Activated CD4-positive, alpha-beta T cell treated with anti-CD3 and anti-CD28 coated beads, Interleukin-2, amount 50 U/mL, for 1 hour (primary cell): Measurements from ENCODE around the gene GAPDH.

Source experiments
- DNase-seq: peaks from one replicate; pipeline ENCODE4 v3.0.0-alpha.2; 2020

GAPDH gene

GRCh38 chr12:6530576-6531260 lies 3.6 kb upstream of the GAPDH start:
- DNase-seq: no peak

GRCh38 chr12:6532051-6532926 lies 2.0 kb upstream of the GAPDH start:
- DNase-seq: peak; percentile 76

DNA sequence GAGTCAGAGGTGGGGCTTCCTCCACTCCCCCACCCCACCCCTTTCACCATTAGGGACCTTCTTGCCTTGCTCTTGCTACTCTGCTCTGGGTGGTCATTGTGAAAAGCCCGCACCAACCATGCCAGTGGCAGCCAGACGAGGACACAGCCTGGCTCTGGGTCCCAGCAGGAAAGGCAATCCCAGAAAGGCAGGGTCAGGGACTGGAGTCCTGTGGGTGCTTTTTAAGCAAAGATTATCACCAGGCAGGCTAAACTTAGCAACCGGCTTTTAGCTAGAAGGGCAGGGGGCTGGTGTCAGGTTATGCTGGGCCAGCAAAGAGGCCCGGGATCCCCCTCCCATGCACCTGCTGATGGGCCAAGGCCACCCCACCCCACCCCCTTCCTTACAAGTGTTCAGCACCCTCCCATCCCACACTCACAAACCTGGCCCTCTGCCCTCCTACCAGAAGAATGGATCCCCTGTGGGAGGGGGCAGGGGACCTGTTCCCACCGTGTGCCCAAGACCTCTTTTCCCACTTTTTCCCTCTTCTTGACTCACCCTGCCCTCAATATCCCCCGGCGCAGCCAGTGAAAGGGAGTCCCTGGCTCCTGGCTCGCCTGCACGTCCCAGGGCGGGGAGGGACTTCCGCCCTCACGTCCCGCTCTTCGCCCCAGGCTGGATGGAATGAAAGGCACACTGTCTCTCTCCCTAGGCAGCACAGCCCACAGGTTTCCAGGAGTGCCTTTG lies 1.2 kb upstream of the GAPDH start:
- DNase-seq: peak; percentile 20

- no peak for DNase-seq
Observed at GRCh38 chr12:6533653-6533922, 729 bp upstream of the GAPDH start.

DNA sequence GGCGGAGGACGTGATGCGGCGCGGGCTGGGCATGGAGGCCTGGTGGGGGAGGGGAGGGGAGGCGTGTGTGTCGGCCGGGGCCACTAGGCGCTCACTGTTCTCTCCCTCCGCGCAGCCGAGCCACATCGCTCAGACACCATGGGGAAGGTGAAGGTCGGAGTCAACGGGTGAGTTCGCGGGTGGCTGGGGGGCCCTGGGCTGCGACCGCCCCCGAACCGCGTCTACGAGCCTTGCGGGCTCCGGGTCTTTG lies 303 bp downstream of the GAPDH start:
- no peak for DNase-seq

DNA sequence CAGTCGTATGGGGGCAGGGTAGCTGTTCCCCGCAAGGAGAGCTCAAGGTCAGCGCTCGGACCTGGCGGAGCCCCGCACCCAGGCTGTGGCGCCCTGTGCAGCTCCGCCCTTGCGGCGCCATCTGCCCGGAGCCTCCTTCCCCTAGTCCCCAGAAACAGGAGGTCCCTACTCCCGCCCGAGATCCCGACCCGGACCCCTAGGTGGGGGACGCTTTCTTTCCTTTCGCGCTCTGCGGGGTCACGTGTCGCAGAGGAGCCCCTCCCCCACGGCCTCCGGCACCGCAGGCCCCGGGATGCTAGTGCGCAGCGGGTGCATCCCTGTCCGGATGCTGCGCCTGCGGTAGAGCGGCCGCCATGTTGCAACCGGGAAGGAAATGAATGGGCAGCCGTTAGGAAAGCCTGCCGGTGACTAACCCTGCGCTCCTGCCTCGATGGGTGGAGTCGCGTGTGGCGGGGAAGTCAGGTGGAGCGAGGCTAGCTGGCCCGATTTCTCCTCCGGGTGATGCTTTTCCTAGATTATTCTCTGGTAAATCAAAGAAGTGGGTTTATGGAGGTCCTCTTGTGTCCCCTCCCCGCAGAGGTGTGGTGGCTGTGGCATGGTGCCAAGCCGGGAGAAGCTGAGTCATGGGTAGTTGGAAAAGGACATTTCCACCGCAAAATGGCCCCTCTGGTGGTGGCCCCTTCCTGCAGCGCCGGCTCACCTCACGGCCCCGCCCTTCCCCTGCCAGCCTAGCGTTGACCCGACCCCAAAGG lies 804 bp downstream of the GAPDH start:
- peak; percentile 68 for DNase-seq

- no peak for DNase-seq
Observed at GRCh38 chr12:6535697-6535946, 1.3 kb downstream of the GAPDH start.

DNA sequence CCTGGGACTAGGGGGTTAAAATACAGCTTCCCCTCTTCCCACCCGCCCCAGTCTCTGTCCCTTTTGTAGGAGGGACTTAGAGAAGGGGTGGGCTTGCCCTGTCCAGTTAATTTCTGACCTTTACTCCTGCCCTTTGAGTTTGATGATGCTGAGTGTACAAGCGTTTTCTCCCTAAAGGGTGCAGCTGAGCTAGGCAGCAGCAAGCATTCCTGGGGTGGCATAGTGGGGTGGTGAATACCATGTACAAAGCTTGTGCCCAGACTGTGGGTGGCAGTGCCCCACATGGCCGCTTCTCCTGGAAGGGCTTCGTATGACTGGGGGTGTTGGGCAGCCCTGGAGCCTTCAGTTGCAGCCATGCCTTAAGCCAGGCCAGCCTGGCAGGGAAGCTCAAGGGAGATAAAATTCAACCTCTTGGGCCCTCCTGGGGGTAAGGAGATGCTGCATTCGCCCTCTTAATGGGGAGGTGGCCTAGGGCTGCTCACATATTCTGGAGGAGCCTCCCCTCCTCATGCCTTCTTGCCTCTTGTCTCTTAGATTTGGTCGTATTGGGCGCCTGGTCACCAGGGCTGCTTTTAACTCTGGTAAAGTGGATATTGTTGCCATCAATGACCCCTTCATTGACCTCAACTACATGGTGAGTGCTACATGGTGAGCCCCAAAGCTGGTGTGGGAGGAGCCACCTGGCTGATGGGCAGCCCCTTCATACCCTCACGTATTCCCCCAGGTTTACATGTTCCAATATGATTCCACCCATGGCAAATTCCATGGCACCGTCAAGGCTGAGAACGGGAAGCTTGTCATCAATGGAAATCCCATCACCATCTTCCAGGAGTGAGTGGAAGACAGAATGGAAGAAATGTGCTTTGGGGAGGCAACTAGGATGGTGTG lies 1.9 kb downstream of the GAPDH start:
- no peak for DNase-seq

GRCh38 chr12:6536894-6537579 lies 2.7 kb downstream of the GAPDH start:
- no peak for DNase-seq

- peak; percentile 84 for DNase-seq
Observed at GRCh38 chr12:6537580-6538419, 3.5 kb downstream of the GAPDH start.

DNA sequence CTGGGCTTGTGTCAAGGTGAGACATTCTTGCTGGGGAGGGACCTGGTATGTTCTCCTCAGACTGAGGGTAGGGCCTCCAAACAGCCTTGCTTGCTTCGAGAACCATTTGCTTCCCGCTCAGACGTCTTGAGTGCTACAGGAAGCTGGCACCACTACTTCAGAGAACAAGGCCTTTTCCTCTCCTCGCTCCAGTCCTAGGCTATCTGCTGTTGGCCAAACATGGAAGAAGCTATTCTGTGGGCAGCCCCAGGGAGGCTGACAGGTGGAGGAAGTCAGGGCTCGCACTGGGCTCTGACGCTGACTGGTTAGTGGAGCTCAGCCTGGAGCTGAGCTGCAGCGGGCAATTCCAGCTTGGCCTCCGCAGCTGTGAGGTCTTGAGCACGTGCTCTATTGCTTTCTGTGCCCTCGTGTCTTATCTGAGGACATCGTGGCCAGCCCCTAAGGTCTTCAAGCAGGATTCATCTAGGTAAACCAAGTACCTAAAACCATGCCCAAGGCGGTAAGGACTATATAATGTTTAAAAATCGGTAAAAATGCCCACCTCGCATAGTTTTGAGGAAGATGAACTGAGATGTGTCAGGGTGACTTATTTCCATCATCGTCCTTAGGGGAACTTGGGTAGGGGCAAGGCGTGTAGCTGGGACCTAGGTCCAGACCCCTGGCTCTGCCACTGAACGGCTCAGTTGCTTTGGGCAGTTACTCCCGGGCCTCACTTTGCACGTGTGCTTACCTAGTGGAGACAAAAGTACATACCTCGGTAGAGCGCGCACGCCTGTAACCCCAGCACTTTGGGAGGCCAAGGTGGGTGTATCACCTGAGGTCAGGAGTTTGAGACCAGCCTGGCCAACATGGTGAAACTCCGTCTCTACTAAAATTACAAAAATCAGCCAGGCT lies 4.3 kb downstream of the GAPDH start:
- no peak for DNase-seq

- DNase-seq: no peak
Observed at GRCh38 chr12:6539314-6539682, 5.0 kb downstream of the GAPDH start.

DNA sequence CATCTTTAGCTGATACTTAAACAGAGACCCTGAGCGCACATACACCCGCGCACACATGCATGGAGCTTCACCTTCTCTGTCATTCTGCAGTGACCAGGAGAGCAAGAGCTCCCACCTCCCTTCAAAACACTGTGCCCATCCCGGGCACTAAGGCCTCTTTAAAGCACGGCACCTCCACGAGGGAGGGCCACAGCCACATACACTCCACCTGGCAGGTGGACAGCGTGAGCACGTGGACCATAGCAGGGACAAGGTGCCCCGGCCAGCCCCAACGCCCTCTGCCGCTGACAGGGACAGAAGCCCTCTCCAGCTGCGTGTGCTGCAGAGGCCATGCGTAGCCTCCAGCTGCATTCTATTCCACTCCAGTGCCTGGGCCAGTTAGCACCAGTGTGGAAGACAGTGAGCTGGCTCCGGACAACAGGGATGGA lies 5.4 kb downstream of the GAPDH start:
- DNase-seq: no peak

DNA sequence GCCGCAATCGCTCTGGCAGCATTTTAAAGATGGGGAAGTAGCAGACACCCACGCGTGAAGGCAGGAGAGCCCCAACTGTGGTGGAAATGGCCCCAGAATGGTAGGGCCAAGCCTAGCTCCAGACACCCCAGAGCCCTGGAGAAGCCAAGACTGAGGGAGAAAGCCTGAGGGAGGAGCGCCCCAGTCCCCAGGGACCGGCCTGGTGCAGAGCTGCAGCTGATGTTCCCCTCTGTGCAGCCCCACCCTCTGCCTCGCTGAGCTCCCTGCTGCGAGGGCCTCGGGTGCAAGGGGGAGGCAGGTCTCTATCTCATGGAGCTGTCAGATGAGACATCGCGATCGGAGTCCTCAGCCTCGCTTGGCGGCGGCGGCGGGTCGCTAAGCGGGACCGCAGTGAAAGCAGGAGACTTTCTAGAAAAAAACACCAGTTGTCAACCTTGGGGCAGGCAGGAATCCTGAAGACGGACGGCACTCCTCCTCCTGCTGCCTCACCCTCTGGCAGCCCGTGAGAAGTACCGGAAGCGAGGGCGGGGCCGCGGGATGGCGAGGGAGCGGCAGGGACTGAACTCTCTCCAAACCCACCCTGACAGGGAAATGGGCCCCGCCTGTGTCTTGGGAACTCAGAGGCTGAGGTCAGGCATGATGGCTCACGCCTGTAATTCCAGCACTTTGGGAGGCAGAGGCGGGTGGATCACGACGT lies 6.0 kb downstream of the GAPDH start:
- peak; percentile 27 for DNase-seq

- DNase-seq: no peak
Observed at GRCh38 chr12:6541371-6542165, 7.3 kb downstream of the GAPDH start.

DNA sequence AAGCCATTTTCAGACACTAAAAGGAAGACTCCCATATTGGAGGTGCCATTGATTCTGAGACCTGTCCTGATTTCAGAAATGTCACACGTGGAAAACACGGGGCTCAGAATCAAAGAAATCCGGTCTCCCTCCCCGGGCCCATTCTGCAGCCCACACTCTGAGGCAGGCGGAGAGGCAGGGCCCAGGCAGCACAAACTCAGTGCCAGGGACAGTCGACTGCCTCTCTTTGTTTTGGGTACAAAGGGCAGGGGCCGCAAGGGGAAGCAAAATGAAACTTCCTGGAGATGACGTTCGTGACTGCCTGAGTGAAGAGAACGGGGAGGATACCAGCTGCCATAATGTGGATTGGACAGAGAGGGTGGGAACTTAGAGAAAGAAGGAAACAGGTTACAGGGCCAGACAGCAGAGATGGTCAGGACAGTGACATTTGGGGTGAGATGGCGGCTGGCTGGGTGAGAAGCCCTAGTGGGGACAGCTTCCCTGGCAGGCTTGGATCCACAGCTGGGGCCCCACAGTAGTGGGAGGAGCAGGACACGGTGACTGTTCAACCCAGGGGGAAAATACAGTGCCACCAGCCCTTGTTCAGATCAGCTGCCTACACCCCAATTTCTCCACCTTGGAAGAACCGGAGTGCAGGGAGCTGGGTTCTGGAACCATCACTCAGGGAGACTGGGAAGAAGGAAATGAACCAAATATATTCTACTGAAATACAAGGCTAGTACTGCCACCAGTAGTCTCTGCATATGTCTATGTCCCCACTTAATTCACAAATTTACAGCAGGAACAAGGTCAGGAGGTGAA lies 8.1 kb downstream of the GAPDH start:
- no peak for DNase-seq

DNA sequence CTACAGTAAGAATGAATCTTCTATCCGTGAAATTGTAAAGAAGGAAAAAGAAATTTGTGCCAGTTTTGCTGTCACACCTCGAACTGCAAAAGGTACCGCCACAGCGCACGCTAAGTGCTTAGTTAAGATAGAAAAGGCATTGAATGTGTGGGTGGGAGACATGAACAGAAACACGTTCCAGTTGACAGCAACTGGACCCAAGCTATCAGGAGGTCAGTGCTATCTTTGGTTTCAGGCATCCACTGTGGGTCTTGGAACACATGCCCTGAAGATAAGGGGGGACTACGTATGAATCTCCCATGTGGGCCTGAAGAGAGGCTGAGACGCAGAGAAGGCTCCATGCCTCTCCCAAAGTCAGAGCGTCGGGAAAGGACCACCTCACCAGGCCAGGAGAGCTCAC lies 11.7 kb downstream of the GAPDH start:
- DNase-seq: no peak

DNA sequence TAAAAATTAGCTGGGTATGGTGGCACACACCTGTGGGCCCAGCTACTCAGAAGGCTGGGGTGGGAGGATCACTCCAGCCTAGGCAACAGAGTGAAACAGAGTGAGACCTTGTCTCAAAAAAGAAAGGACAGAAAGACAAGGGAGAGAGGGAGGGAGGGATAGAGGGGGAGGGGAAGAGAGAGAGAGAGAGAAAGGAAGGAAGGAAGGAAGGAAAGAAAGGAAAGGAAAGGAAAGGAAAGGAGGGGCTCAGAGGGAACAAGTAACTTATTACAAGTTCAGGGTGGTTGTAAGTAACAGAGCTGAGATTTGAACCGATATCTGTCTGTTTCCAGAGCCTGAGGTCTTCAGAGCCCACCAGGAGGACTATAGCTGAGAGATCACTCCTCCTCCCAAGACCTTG lies 13.2 kb downstream of the GAPDH start:
- DNase-seq: no peak
